Measurements from ENCODE around the gene SHISAL1.

- TF ChIP-seq, protein P1, sequence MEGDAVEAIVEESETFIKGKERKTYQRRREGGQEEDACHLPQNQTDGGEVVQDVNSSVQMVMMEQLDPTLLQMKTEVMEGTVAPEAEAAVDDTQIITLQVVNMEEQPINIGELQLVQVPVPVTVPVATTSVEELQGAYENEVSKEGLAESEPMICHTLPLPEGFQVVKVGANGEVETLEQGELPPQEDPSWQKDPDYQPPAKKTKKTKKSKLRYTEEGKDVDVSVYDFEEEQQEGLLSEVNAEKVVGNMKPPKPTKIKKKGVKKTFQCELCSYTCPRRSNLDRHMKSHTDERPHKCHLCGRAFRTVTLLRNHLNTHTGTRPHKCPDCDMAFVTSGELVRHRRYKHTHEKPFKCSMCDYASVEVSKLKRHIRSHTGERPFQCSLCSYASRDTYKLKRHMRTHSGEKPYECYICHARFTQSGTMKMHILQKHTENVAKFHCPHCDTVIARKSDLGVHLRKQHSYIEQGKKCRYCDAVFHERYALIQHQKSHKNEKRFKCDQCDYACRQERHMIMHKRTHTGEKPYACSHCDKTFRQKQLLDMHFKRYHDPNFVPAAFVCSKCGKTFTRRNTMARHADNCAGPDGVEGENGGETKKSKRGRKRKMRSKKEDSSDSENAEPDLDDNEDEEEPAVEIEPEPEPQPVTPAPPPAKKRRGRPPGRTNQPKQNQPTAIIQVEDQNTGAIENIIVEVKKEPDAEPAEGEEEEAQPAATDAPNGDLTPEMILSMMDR (IDR thresholded peaks at IDR 0.05): no peak
- TF ChIP-seq POLR2AphosphoS5 (IDR thresholded peaks at IDR 0.05; ENCODE audit: insufficient read depth in 1 of 2, low read depth in 1 of 2): no peak
- TF ChIP-seq POLR2A (IDR thresholded peaks at IDR 0.05): no peak
Measured at GRCh38 chr22:44229809-44230208, 82.9 kb downstream of the SHISAL1 start.
